Glutamatergic neuron (in vitro differentiated cells): ENCODE results near the gene MORF4L1. TPM values are rescaled to one million over a fixed set of nuclear protein-coding genes. Genes with fewer than 3 reads are reported as not detected.

Experiments
- DNase-seq: peaks from one replicate; pipeline ENCODE4 v3.0.0; 2022
- H3K27ac Mint-ChIP-seq: one replicate; pipeline ENCODE4 v1.8.0; 2020; ENCODE audit warnings: mild to moderate bottlenecking, mixed read lengths, inconsistent platforms; ENCODE audit not compliant: unreplicated experiment
- H3K27me3 Mint-ChIP-seq: one replicate; pipeline ENCODE4 v1.8.0; 2020; ENCODE audit warnings: mild to moderate bottlenecking, moderate library complexity, mixed read lengths, inconsistent platforms; ENCODE audit not compliant: unreplicated experiment
- H3K36me3 Mint-ChIP-seq: one replicate; pipeline ENCODE4 v1.8.0; 2020; ENCODE audit warnings: mild to moderate bottlenecking, mixed read lengths, inconsistent platforms; ENCODE audit not compliant: unreplicated experiment
- H3K4me1 Mint-ChIP-seq: one replicate; pipeline ENCODE4 v1.8.0; 2020; ENCODE audit warnings: mild to moderate bottlenecking, low read depth, mixed read lengths, inconsistent platforms; ENCODE audit not compliant: unreplicated experiment
- H3K4me3 Mint-ChIP-seq: one replicate; pipeline ENCODE4 v1.8.0; 2020; ENCODE audit warnings: mild to moderate bottlenecking, mixed read lengths, inconsistent platforms; ENCODE audit not compliant: unreplicated experiment
- H3K9me3 Mint-ChIP-seq: one replicate; pipeline ENCODE4 v1.8.0; 2020; ENCODE audit warnings: mild to moderate bottlenecking, moderate library complexity, mixed read lengths, inconsistent platforms; ENCODE audit not compliant: unreplicated experiment
- total RNA-seq: library from RNA; stranded (reverse); fragmentation: NEBNext Ultra II Directional; extraction: Animal tissue kit (Norgen Biotek cat#: 25700); gene quantifications from one replicate; pipeline ENCODE4 v1.2.1, GENCODE V29; 2021; ENCODE audit not compliant: unreplicated experiment
- TF ChIP-seq, protein P1 (sequence below): fragments of 200-600 bp; sonication (generic); IDR thresholded peaks from one replicate; pipeline ENCODE4 v1.5.0; 2021; ENCODE audit not compliant: partially characterized antibody, unreplicated experiment

Gene MORF4L1
- total RNA-seq, 1 donor from 2014 or later = 379 TPM

- peak overlapping the region; percentile 15 for H3K27ac Mint-ChIP-seq
- no peaks in the 10 kb centered on the region for H3K36me3 Mint-ChIP-seq
- TF ChIP-seq, protein P1, sequence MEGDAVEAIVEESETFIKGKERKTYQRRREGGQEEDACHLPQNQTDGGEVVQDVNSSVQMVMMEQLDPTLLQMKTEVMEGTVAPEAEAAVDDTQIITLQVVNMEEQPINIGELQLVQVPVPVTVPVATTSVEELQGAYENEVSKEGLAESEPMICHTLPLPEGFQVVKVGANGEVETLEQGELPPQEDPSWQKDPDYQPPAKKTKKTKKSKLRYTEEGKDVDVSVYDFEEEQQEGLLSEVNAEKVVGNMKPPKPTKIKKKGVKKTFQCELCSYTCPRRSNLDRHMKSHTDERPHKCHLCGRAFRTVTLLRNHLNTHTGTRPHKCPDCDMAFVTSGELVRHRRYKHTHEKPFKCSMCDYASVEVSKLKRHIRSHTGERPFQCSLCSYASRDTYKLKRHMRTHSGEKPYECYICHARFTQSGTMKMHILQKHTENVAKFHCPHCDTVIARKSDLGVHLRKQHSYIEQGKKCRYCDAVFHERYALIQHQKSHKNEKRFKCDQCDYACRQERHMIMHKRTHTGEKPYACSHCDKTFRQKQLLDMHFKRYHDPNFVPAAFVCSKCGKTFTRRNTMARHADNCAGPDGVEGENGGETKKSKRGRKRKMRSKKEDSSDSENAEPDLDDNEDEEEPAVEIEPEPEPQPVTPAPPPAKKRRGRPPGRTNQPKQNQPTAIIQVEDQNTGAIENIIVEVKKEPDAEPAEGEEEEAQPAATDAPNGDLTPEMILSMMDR = no peak
- H3K9me3 Mint-ChIP-seq = peaks cover 4% of the 10 kb centered on the region
- H3K4me3 Mint-ChIP-seq = no peak overlapping the region
- peaks cover 21% of the 10 kb centered on the region for H3K4me1 Mint-ChIP-seq
- H3K27me3 Mint-ChIP-seq = no peaks in the 10 kb centered on the region
- DNase-seq = no peak
These were observed 37.6 kb downstream of the MORF4L1 start for GRCh38 chr15:78910271-78910670.

GRCh38 chr15:78912316-78912715 lies 39.6 kb downstream of the MORF4L1 start:
- peaks cover 15% of the 10 kb centered on the region for H3K4me1 Mint-ChIP-seq
- no peak for DNase-seq

GRCh38 chr15:78913012-78913411 lies 40.3 kb downstream of the MORF4L1 start:
- TF ChIP-seq, protein P1 = no peak
- H3K4me1 Mint-ChIP-seq = peaks cover 12% of the 10 kb centered on the region
- H3K36me3 Mint-ChIP-seq = no peaks in the 10 kb centered on the region
- H3K4me3 Mint-ChIP-seq = no peak overlapping the region
- H3K27ac Mint-ChIP-seq = no peak overlapping the region
- peaks cover 6% of the 10 kb centered on the region for H3K9me3 Mint-ChIP-seq
- no peak for DNase-seq
- H3K27me3 Mint-ChIP-seq = no peaks in the 10 kb centered on the region

More at GRCh38 chr15:78912316-78912715, 39.6 kb downstream of the MORF4L1 start:
- TF ChIP-seq, protein P1 = no peak
- Mint-ChIP-seq H3K9me3 (peaks cover 6% of the 10 kb centered on the region), H3K27ac (no peak overlapping the region), H3K4me3 (no peak overlapping the region), H3K27me3 (no peaks in the 10 kb centered on the region), H3K36me3 (no peaks in the 10 kb centered on the region)

DNA sequence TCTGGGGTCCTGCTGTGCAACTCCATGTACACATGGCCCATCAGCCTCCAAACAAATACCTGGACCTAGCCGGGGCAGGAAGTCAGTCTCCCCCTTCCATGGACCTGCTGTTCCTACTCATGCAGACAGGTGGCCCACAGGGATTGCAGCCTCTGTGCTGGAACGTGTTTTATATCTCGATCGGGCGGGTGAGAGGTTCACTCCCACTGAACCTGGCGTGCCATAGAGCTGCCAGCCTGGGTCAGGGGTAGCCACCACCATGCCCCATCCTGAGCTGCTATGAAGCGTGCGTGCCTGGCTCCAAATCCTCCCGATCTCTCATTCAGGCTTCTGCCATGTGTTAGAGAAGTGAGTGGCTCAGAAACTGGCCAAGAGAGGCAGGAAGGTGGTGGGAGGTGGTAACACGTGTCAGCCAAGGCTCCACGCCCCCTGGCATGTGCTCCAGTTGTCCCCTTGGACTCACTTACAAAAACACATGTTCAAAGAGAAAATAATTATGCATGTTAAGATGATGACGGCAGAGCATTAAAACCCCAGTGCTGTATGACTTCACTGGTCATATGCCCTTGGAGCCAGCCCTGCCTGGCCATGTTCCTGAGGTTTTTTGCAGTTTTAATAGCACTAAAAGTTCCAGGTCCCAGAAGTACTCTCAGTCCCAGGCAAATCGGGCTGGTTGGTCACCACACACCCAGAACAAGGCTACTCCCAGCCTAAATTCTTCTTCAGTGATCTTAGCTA lies 41.5 kb downstream of the MORF4L1 start:
- H3K27ac Mint-ChIP-seq = no peak overlapping the region
- H3K4me1 Mint-ChIP-seq = peaks cover 12% of the 10 kb centered on the region
- H3K27me3 Mint-ChIP-seq = no peaks in the 10 kb centered on the region
- DNase-seq = no peak
- H3K4me3 Mint-ChIP-seq = no peak overlapping the region
- TF ChIP-seq, protein P1 = peak; percentile 22
- H3K36me3 Mint-ChIP-seq = no peaks in the 10 kb centered on the region
- peaks cover 5% of the 10 kb centered on the region for H3K9me3 Mint-ChIP-seq

DNA sequence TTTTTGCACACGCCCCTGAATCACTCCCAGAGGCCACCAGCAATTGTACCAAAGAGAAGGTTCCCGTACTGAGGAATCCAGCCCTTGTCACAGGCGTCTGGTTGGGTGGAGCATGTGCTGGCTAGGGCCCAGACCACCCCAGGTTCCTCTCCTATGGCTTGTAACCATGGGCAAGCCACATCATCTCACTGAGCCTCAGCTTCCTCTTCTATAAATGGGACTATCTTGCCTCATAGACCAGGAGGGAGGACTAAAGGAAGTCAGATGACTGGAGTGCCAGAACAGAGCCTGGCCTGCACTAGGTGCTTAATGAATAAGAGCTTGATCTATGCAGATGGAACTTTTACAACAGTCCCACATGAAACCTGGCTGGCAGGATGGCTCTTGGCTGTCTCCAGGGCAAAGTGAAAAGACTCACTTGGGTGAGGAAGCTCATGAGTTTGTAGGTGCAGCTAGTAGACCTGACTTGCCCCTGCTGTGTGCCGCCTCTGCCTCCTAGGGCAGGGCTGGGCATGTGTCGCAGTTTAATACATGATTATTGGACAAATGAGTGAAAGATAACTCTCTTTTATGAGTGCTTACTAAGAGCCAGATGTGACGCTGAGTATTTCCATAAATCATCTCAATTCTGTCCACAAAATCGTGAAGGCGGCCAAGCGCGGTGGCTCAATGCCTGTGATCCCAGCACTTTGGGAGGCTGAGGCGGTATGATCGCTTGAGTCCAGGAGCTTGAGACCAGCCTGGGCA lies 42.8 kb downstream of the MORF4L1 start:
- Mint-ChIP-seq H3K27ac (no peak overlapping the region), H3K27me3 (no peaks in the 10 kb centered on the region)
- DNase-seq = no peak

More for the DNA sequence above, 42.8 kb downstream of the MORF4L1 start:
- H3K4me3 Mint-ChIP-seq = no peak overlapping the region
- peaks cover 6% of the 10 kb centered on the region for H3K4me1 Mint-ChIP-seq
- no peaks in the 10 kb centered on the region for H3K36me3 Mint-ChIP-seq
- H3K9me3 Mint-ChIP-seq = peaks cover 1% of the 10 kb centered on the region
- TF ChIP-seq, protein P1 = no peak
